HepG2 (cell line): Measurements from ENCODE around the gene ZFR. TPM values are rescaled to one million over a fixed set of nuclear protein-coding genes. Genes with fewer than 3 reads are reported as not detected.

ENCODE experiments used
- CAMTA2 ChIP-seq: sonication (generic); formaldehyde crosslinking; IDR thresholded peaks from 2 replicates; pipeline ENCODE4 v1.4.0; 2020; ENCODE audit warnings: mild to moderate bottlenecking, missing genetic modification reagents, borderline replicate concordance
- DPF2 ChIP-seq: sonication (generic); formaldehyde crosslinking; IDR thresholded peaks from 2 replicates; pipeline ENCODE4 v1.4.0; 2020; ENCODE audit warnings: mild to moderate bottlenecking, low read depth, missing genetic modification reagents, borderline replicate concordance
- FOSL2 ChIP-seq: sonication (generic); formaldehyde crosslinking; IDR thresholded peaks from 2 replicates; pipeline ENCODE4 v1.4.0; 2020; ENCODE audit warnings: missing genetic modification reagents
- FOXA3 ChIP-seq: IDR thresholded peaks from 2 replicates; pipeline ENCODE4 v1.6.1; 2016; ENCODE audit warnings: missing genetic modification reagents, missing compliant biosample characterization
- HNRNPK ChIP-seq: fragments of 200-400 bp; formaldehyde crosslinking; IDR thresholded peaks from 2 replicates; pipeline ENCODE4 v1.6.1; 2018; ENCODE audit warnings: low read length, low read depth, moderate library complexity, mild to moderate bottlenecking; ENCODE audit not compliant: poor library complexity, severe bottlenecking
- NFKBIZ ChIP-seq: IDR thresholded peaks from 2 replicates; pipeline ENCODE4 v1.6.1; 2018; ENCODE audit warnings: missing genetic modification reagents, missing compliant biosample characterization
- SMAD3 ChIP-seq: sonication (generic); formaldehyde crosslinking; IDR thresholded peaks from 2 replicates; pipeline ENCODE4 v1.4.0; 2020; ENCODE audit warnings: missing genetic modification reagents
- XRCC5 ChIP-seq: fragments of 200-400 bp; formaldehyde crosslinking; optimal IDR thresholded peaks from 2 replicates; pipeline ENCODE3; 2017; ENCODE audit warnings: mild to moderate bottlenecking, low read length
- ZNF205 ChIP-seq: IDR thresholded peaks from 2 replicates; pipeline ENCODE4 v1.6.1; 2018; ENCODE audit warnings: missing biosample characterization, missing genetic modification reagents
- ZNF331 ChIP-seq: sonication (generic); formaldehyde crosslinking; IDR thresholded peaks from 2 replicates; pipeline ENCODE4 v1.4.0; 2020; ENCODE audit warnings: missing genetic modification reagents
- ZNF44 ChIP-seq: sonication (generic); formaldehyde crosslinking; IDR thresholded peaks from 2 replicates; pipeline ENCODE4 v1.5.1; 2020; ENCODE audit warnings: mild to moderate bottlenecking, missing genetic modification reagents
- ZNF460 ChIP-seq: sonication (generic); formaldehyde crosslinking; IDR thresholded peaks from 2 replicates; pipeline ENCODE4 v1.5.1; 2020; ENCODE audit warnings: missing genetic modification reagents, mild to moderate bottlenecking, borderline replicate concordance
- ZNF484 ChIP-seq: sonication (generic); formaldehyde crosslinking; IDR thresholded peaks from 2 replicates; pipeline ENCODE4 v1.5.1; 2020; ENCODE audit warnings: mild to moderate bottlenecking, low read depth, missing genetic modification reagents, borderline replicate concordance
- ZNF543 ChIP-seq: sonication (generic); formaldehyde crosslinking; IDR thresholded peaks from 2 replicates; pipeline ENCODE4 v1.4.0; 2020; ENCODE audit warnings: mild to moderate bottlenecking, missing genetic modification reagents
- ZNF577 ChIP-seq: sonication (generic); formaldehyde crosslinking; IDR thresholded peaks from 2 replicates; pipeline ENCODE4 v1.4.0; 2020; ENCODE audit warnings: mild to moderate bottlenecking, low read depth, missing genetic modification reagents, borderline replicate concordance
- ZNF644 ChIP-seq: IDR thresholded peaks from 2 replicates; pipeline ENCODE4 v1.6.1; 2016; ENCODE audit warnings: low read depth
- ZNF7 ChIP-seq: IDR thresholded peaks from 2 replicates; pipeline ENCODE4 v1.6.1; 2016; ENCODE audit warnings: missing biosample characterization, missing genetic modification reagents
- polyA plus RNA-seq, 8 experiments: library from polyadenylated mRNA; depleted of rRNA in 3 of 8; stranded (reverse) in 7 of 8; unstranded in 1 of 8; fragments of >200 nt; fragmentation: Illumina TruSeq in 4 of 8; extraction: Trizol in 4 of 8; gene quantifications; 2 replicates each; pipeline versions ENCODE4 v1.2.1 to v1.2.3, GENCODE V29; 2011 to 2016; ENCODE audit warnings: low read depth in 4 of 8, missing spikeins in 1 of 8, mixed read lengths in 1 of 8; ENCODE audit not compliant: insufficient read depth in 1 of 8
- total RNA-seq, 5 experiments: library from RNA; depleted of rRNA; stranded (reverse); fragments of >200 nt; fragmentation: Illumina TruSeq; extraction: Trizol; gene quantifications; 2 replicates each; pipeline ENCODE4 v1.2.3, GENCODE V29; 2016; ENCODE audit warnings: low read depth in 1 of 5
- TF ChIP-seq, protein P1 (sequence below): sonication (generic); formaldehyde crosslinking; IDR thresholded peaks from 2 replicates; pipeline ENCODE4 v1.4.0; 2020; ENCODE audit warnings: missing genetic modification reagents
- TF ChIP-seq, protein P2 (sequence below): sonication (generic); formaldehyde crosslinking; conservative IDR thresholded peaks from 2 replicates; pipeline ENCODE4 v1.4.0; 2020; ENCODE audit warnings: missing genetic modification reagents
- TF ChIP-seq, protein P3 (sequence below): sonication (generic); formaldehyde crosslinking; IDR thresholded peaks from 2 replicates; pipeline ENCODE4 v1.8.0; 2022; ENCODE audit warnings: low read depth, missing genetic modification reagents
- TF ChIP-seq, protein P4 (sequence below): sonication (generic); formaldehyde crosslinking; IDR thresholded peaks from 2 replicates; pipeline ENCODE4 v1.4.0; 2020; ENCODE audit warnings: missing genetic modification reagents

Gene ZFR
- total and polyA plus RNA-seq, 2 of the 13 experiments (the other 11 are each of a cell fraction or from before 2014, with no cell fraction given), result 89.0 to 92.8 TPM

DNA sequence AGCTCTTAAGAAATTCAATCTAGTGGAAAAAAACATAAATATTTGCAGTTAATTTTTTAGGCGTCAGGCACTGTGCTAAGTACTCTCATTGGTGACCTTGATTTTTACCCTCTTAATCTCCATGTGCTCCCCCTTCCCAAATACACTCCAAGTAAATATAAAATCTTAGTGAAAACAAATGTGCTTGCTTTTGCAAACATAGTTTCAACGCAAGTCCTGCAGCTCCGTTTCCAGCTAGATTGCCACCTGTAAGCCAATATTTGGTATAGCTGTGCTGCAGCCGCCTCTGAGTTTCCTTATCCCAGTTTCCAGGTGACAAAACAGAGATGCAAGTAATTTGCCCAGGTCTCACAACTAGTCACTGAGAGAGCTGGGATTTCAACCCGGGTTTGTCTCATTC, 129.9 kb downstream of the ZFR start (continued):
- TF ChIP-seq, protein P1, sequence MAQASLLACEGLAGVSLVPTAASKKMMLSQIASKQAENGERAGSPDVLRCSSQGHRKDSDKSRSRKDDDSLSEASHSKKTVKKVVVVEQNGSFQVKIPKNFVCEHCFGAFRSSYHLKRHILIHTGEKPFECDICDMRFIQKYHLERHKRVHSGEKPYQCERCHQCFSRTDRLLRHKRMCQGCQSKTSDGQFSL, result no peak
- TF ChIP-seq FOXA3 (CRISPR knock-in tag) (peak; percentile 65; the same call in 1 of the 2 replicates), CAMTA2 (no peak), XRCC5 (no peak), ZNF577 (CRISPR knock-in tag) (no peak), ZNF460 (CRISPR knock-in tag) (no peak), ZNF543 (CRISPR knock-in tag) (no peak), ZNF484 (no peak), ZNF331 (CRISPR knock-in tag) (no peak), ZNF644 (CRISPR knock-in tag) (no peak), HNRNPK (no peak), SMAD3 (CRISPR knock-in tag) (no peak), FOSL2 (CRISPR knock-in tag) (no peak), ZNF205 (no peak), DPF2 (CRISPR knock-in tag) (no peak), NFKBIZ (CRISPR knock-in tag) (no peak; the same call in 1 of the 2 replicates), ZNF44 (CRISPR knock-in tag) (no peak), ZNF7 (CRISPR knock-in tag) (no peak)
- TF ChIP-seq, protein P2, sequence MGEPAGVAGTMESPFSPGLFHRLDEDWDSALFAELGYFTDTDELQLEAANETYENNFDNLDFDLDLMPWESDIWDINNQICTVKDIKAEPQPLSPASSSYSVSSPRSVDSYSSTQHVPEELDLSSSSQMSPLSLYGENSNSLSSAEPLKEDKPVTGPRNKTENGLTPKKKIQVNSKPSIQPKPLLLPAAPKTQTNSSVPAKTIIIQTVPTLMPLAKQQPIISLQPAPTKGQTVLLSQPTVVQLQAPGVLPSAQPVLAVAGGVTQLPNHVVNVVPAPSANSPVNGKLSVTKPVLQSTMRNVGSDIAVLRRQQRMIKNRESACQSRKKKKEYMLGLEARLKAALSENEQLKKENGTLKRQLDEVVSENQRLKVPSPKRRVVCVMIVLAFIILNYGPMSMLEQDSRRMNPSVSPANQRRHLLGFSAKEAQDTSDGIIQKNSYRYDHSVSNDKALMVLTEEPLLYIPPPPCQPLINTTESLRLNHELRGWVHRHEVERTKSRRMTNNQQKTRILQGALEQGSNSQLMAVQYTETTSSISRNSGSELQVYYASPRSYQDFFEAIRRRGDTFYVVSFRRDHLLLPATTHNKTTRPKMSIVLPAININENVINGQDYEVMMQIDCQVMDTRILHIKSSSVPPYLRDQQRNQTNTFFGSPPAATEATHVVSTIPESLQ, result no peak
- TF ChIP-seq, protein P3, sequence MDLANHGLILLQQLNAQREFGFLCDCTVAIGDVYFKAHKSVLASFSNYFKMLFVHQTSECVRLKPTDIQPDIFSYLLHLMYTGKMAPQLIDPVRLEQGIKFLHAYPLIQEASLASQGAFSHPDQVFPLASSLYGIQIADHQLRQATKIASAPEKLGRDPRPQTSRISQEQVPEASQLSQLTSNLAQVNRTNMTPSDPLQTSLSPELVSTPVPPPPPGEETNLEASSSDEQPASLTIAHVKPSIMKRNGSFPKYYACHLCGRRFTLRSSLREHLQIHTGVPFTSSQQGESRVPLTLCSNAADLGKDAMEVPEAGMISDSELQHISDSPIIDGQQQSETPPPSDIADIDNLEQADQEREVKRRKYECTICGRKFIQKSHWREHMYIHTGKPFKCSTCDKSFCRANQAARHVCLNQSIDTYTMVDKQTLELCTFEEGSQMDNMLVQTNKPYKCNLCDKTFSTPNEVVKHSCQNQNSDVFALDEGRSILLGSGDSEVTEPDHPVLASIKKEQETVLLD (CRISPR knock-in tag), result no peak
- TF ChIP-seq, protein P4, sequence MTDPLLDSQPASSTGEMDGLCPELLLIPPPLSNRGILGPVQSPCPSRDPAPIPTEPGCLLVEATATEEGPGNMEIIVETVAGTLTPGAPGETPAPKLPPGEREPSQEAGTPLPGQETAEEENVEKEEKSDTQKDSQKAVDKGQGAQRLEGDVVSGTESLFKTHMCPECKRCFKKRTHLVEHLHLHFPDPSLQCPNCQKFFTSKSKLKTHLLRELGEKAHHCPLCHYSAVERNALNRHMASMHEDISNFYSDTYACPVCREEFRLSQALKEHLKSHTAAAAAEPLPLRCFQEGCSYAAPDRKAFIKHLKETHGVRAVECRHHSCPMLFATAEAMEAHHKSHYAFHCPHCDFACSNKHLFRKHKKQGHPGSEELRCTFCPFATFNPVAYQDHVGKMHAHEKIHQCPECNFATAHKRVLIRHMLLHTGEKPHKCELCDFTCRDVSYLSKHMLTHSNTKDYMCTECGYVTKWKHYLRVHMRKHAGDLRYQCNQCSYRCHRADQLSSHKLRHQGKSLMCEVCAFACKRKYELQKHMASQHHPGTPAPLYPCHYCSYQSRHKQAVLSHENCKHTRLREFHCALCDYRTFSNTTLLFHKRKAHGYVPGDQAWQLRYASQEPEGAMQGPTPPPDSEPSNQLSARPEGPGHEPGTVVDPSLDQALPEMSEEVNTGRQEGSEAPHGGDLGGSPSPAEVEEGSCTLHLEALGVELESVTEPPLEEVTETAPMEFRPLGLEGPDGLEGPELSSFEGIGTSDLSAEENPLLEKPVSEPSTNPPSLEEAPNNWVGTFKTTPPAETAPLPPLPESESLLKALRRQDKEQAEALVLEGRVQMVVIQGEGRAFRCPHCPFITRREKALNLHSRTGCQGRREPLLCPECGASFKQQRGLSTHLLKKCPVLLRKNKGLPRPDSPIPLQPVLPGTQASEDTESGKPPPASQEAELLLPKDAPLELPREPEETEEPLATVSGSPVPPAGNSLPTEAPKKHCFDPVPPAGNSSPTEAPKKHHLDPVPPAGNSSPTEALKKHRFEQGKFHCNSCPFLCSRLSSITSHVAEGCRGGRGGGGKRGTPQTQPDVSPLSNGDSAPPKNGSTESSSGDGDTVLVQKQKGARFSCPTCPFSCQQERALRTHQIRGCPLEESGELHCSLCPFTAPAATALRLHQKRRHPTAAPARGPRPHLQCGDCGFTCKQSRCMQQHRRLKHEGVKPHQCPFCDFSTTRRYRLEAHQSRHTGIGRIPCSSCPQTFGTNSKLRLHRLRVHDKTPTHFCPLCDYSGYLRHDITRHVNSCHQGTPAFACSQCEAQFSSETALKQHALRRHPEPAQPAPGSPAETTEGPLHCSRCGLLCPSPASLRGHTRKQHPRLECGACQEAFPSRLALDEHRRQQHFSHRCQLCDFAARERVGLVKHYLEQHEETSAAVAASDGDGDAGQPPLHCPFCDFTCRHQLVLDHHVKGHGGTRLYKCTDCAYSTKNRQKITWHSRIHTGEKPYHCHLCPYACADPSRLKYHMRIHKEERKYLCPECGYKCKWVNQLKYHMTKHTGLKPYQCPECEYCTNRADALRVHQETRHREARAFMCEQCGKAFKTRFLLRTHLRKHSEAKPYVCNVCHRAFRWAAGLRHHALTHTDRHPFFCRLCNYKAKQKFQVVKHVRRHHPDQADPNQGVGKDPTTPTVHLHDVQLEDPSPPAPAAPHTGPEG (CRISPR knock-in tag), result no peak
